IMR-90 (cell line): ENCODE results near the gene NT5C. TPM values are rescaled to one million over a fixed set of nuclear protein-coding genes. Genes with fewer than 3 reads are reported as not detected.

ENCODE experiments used
- ATAC-seq: fragments of 200-7000 bp; cut with Tn5 transposase; 2 replicates; pipeline ENCODE4 v1.9.1; 2020; ENCODE audit warnings: low read depth, mild to moderate bottlenecking, moderate library complexity
- BruUV-seq: library from RNA; stranded (reverse); fragments of 400-500 nt; replicated peaks from 2 replicates; lab custom pipeline; 2021; lab: Mats Ljungman, UMichigan
- CTCF ChIA-PET: fragments of 300-600 bp; formaldehyde crosslinking; extraction: SDS; loops from one replicate; lab custom pipeline; 2021; ENCODE audit warnings: antibody characterized with exemption; lab: Yijun Ruan, JAX
- POLR2A ChIA-PET: fragments of 300-600 bp; sonication (Branson Sonifier 250); formaldehyde crosslinking; loops from one replicate; lab custom pipeline; 2022; ENCODE audit warnings: antibody characterized with exemption; ENCODE audit not compliant: unreplicated experiment; lab: Charles Lee
- DNase-seq: peaks from one replicate; pipeline ENCODE4 v3.0.0; 2013
- H2AFZ ChIP-seq: replicated peaks from 2 replicates; pipeline ENCODE3; 2013; ENCODE audit warnings: low read length, mild to moderate bottlenecking; ENCODE audit not compliant: poor library complexity
- H2AK5ac ChIP-seq: 2 replicates; pipeline ENCODE4 v1.6.1; 2013; ENCODE audit warnings: low read depth, low read length, inconsistent platforms
- H2AK9ac ChIP-seq: replicated peaks from 2 replicates; pipeline ENCODE3; 2013; ENCODE audit warnings: mild to moderate bottlenecking, low read depth, low read length, moderate library complexity; ENCODE audit not compliant: poor library complexity
- H2BK120ac ChIP-seq: 2 replicates; pipeline ENCODE4 v1.6.1; 2013; ENCODE audit warnings: low read depth, low read length, inconsistent platforms
- H2BK15ac ChIP-seq: 3 replicates; pipeline ENCODE4 v1.6.1; 2013; ENCODE audit warnings: low read depth, low read length, inconsistent platforms
- H2BK20ac ChIP-seq: 2 replicates; pipeline ENCODE4 v1.6.1; 2013; ENCODE audit warnings: low read depth, mild to moderate bottlenecking, inconsistent platforms, low read length, moderate library complexity
- H2BK5ac ChIP-seq: 2 replicates; pipeline ENCODE4 v1.6.1; 2013; ENCODE audit warnings: mild to moderate bottlenecking, low read depth, low read length, inconsistent platforms; ENCODE audit not compliant: poor library complexity, severe bottlenecking
- H3K14ac ChIP-seq: replicated peaks from 2 replicates; pipeline ENCODE4 v1.6.1; 2013; ENCODE audit warnings: low read depth, low read length, inconsistent platforms
- H3K18ac ChIP-seq: 2 replicates; pipeline ENCODE4 v1.6.1; 2013; ENCODE audit warnings: low read depth, low read length, control low read depth
- H3K23ac ChIP-seq: 2 replicates; pipeline ENCODE4 v1.6.1; 2013; ENCODE audit warnings: low read depth, low read length, inconsistent platforms
- H3K27ac ChIP-seq: 2 replicates; pipeline ENCODE4 v1.5.1; 2013; ENCODE audit warnings: mild to moderate bottlenecking, control low read depth, low read length; ENCODE audit not compliant: insufficient read depth
- H3K27me3 ChIP-seq: 2 replicates; pipeline ENCODE4 v1.6.1; 2013; ENCODE audit warnings: low read length; ENCODE audit not compliant: control insufficient read depth, insufficient read depth
- H3K36me3 ChIP-seq: 2 replicates; pipeline ENCODE4 v1.6.1; 2013; ENCODE audit warnings: low read length, mixed read lengths; ENCODE audit not compliant: control insufficient read depth, insufficient read depth
- H3K4ac ChIP-seq: 2 replicates; pipeline ENCODE4 v1.6.1; 2013; ENCODE audit warnings: low read depth, low read length, inconsistent platforms
- H3K4me1 ChIP-seq: 2 replicates; pipeline ENCODE4 v1.6.1; 2013; ENCODE audit warnings: low read length, mixed read lengths; ENCODE audit not compliant: control insufficient read depth, insufficient read depth
- H3K4me2 ChIP-seq: 2 replicates; pipeline ENCODE4 v1.6.1; 2013; ENCODE audit warnings: low read depth, mild to moderate bottlenecking, control low read depth, low read length, moderate library complexity
- H3K4me3 ChIP-seq: 2 replicates; pipeline ENCODE4 v1.5.1; 2013; ENCODE audit warnings: low read depth, mild to moderate bottlenecking, control low read depth, low read length, moderate library complexity; ENCODE audit not compliant: insufficient read depth
- H3K56ac ChIP-seq: 2 replicates; pipeline ENCODE4 v1.6.1; 2013; ENCODE audit warnings: low read length, inconsistent platforms; ENCODE audit not compliant: insufficient read depth; ENCODE audit errors: extremely low read depth
- H3K79me1 ChIP-seq, 2 experiments: 2 replicates each; pipeline ENCODE4 v1.6.1; 2013; ENCODE audit warnings: low read length in 2 of 2, inconsistent platforms in 1 of 2, low read depth in 1 of 2
- H3K9ac ChIP-seq: 2 replicates; pipeline ENCODE4 v1.6.1; 2013; ENCODE audit warnings: low read depth, low read length, control low read depth
- H3K9me1 ChIP-seq: 2 replicates; pipeline ENCODE4 v1.6.1; 2013; ENCODE audit warnings: low read length, inconsistent platforms; ENCODE audit not compliant: insufficient read depth
- H3K9me3 ChIP-seq: 2 replicates; pipeline ENCODE4 v1.6.1; 2013; ENCODE audit warnings: low read length; ENCODE audit not compliant: control insufficient read depth, insufficient read depth
- H4K20me1 ChIP-seq: 2 replicates; pipeline ENCODE4 v1.6.1; 2013; ENCODE audit warnings: low read length, inconsistent platforms; ENCODE audit not compliant: insufficient read depth
- H4K5ac ChIP-seq: 2 replicates; pipeline ENCODE4 v1.6.1; 2013; ENCODE audit warnings: mild to moderate bottlenecking, low read depth, low read length, control low read depth
- H4K8ac ChIP-seq, 2 experiments: 2 replicates each; pipeline ENCODE4 v1.6.1; 2013; ENCODE audit warnings: low read depth in 2 of 2, low read length in 2 of 2, control low read depth in 1 of 2, inconsistent platforms in 1 of 2
- H4K91ac ChIP-seq: 2 replicates; pipeline ENCODE4 v1.6.1; 2013; ENCODE audit warnings: low read depth, low read length, inconsistent platforms; ENCODE audit not compliant: insufficient read depth
- BHLHE40 ChIP-seq: fragments of 150-350 bp; IDR thresholded peaks from 2 replicates; pipeline ENCODE4 v1.6.1; 2016; ENCODE audit warnings: mild to moderate bottlenecking, low read depth, low read length
- CEBPB ChIP-seq: IDR thresholded peaks from 2 replicates; pipeline ENCODE4 v1.6.1; 2012; ENCODE audit warnings: low read depth, low read length, improper control_type of control experiment
- CHD1 ChIP-seq: IDR thresholded peaks from 2 replicates; pipeline ENCODE4 v1.6.1; 2012; ENCODE audit warnings: low read depth, low read length, improper control_type of control experiment
- FOS ChIP-seq: fragments of 150-350 bp; IDR thresholded peaks from 2 replicates; pipeline ENCODE4 v1.6.1; 2016; ENCODE audit warnings: low read depth, low read length
- MAFK ChIP-seq: IDR thresholded peaks from 2 replicates; pipeline ENCODE4 v1.6.1; 2012; ENCODE audit warnings: low read depth, low read length, improper control_type of control experiment
- MXI1 ChIP-seq: IDR thresholded peaks from 2 replicates; pipeline ENCODE4 v1.6.1; 2012; ENCODE audit warnings: low read depth, mild to moderate bottlenecking, low read length, moderate library complexity, borderline replicate concordance
- NFE2L2 ChIP-seq: fragments of 150-350 bp; IDR thresholded peaks from 2 replicates; pipeline ENCODE4 v1.6.1; 2016; ENCODE audit warnings: low read depth, mild to moderate bottlenecking, low read length
- POLR2A ChIP-seq: IDR thresholded peaks from 2 replicates; pipeline ENCODE4 v1.6.1; 2012; ENCODE audit warnings: mild to moderate bottlenecking, low read depth, low read length
- RAD21 ChIP-seq: IDR thresholded peaks from 2 replicates; pipeline ENCODE4 v1.6.1; 2012; ENCODE audit warnings: low read length, improper control_type of control experiment
- RCOR1 ChIP-seq: IDR thresholded peaks from 2 replicates; pipeline ENCODE4 v1.6.1; 2012; ENCODE audit warnings: mild to moderate bottlenecking, low read length, improper control_type of control experiment; ENCODE audit not compliant: insufficient replicate concordance
- RFX5 ChIP-seq: IDR thresholded peaks from 2 replicates; pipeline ENCODE4 v1.8.0; 2012; ENCODE audit warnings: low read depth, mild to moderate bottlenecking, low read length, moderate library complexity
- SMC3 ChIP-seq: fragments of 150-350 bp; IDR thresholded peaks from 2 replicates; pipeline ENCODE4 v1.6.1; 2016; ENCODE audit warnings: low read depth, mild to moderate bottlenecking, antibody characterized with exemption, low read length, moderate library complexity
- WGBS, 2 experiments: methylation state at CpG; one replicate each; pipeline versions ENCODE4 v1.1.5 to v1.1.7; 2013; ENCODE audit warnings: missing lambda C conversion rate in 2 of 2; ENCODE audit not compliant: insufficient read length in 1 of 2; ENCODE audit errors: extremely low coverage in 2 of 2; 5-methylcytosine and 5-hydroxymethylcytosine counted together
- dilution Hi-C: fragments of 300-500 bp; cut with HindIII; formaldehyde crosslinking; loops from one replicate; pipeline ENCODE4 v1.14.3; 2018; ENCODE audit warnings: low sequenced_read_pairs; ENCODE audit not compliant: unreplicated experiment
- in situ Hi-C: fragments of 300-500 bp; cut with MboI; formaldehyde crosslinking; loops from 3 replicates; pipeline ENCODE4 v1.14.3; 2019; ENCODE audit warnings: low sequenced_read_pairs, inconsistent platforms, mixed read lengths
- intact Hi-C: fragments of 100-400 bp; cut with micrococcal nuclease; formaldehyde crosslinking; loops from 2 replicates; pipeline ENCODE4 v1.10.0; 2022
- polyA plus RNA-seq, 3 experiments: library from polyadenylated mRNA; depleted of rRNA; stranded (reverse); fragments of >200 nt; gene quantifications; 2 replicates each; pipeline ENCODE4 v1.2.3, GENCODE V29; 2012; ENCODE audit warnings: low replicate concordance in 1 of 3
- total RNA-seq: library from RNA; depleted of rRNA; stranded (reverse); fragments of >200 nt; gene quantifications from 2 replicates; pipeline ENCODE4 v1.2.3, GENCODE V29; 2012
- TF ChIP-seq, protein P1 (sequence below): fragments of 150-350 bp; IDR thresholded peaks from 2 replicates; pipeline ENCODE4 v1.6.1; 2016; ENCODE audit warnings: low read depth, mild to moderate bottlenecking, low read length, moderate library complexity, borderline replicate concordance
- TF ChIP-seq, protein P2 (sequence below): fragments of 150-350 bp; IDR thresholded peaks from 2 replicates; pipeline ENCODE4 v1.6.1; 2017; ENCODE audit warnings: mild to moderate bottlenecking, antibody characterized with exemption, low read length, low read depth

The NT5C gene
- total and polyA plus RNA-seq, 2 of the 4 experiments (the other 2 are of a cell fraction) = 24.0 to 44.6 TPM

GRCh38 chr17:75113798-75114551 is 17.6 kb downstream of the NT5C start (continued):
- TF ChIP-seq, protein P1, sequence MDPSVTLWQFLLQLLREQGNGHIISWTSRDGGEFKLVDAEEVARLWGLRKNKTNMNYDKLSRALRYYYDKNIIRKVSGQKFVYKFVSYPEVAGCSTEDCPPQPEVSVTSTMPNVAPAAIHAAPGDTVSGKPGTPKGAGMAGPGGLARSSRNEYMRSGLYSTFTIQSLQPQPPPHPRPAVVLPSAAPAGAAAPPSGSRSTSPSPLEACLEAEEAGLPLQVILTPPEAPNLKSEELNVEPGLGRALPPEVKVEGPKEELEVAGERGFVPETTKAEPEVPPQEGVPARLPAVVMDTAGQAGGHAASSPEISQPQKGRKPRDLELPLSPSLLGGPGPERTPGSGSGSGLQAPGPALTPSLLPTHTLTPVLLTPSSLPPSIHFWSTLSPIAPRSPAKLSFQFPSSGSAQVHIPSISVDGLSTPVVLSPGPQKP = no peak

DNA sequence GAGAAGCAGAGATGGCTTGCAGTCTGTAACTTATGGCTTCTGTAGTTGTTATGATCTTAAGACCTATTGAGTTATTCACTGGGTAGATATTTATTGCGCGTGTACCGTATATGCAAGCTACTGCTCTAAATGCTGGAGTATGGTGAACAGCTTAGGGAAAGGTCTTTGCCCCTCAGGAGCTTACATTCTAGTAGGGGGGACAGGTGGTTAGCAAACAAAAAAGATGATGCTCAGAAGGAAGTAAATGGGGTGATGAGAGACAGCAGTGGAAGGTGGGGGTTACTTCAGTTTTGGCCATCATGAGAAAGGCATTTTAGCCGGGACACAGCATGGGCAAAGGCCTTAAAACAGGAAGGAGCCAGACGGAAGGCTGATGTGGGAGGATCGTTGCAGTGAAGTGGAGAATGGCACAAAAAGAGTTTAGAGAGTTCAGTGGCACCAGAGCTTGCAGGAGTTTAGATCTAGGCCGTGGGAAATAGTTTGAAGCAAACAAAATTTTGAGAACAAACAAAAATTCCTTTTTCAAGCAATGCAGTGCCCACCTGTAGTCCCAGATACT is 19.7 kb downstream of the NT5C start:
- Histone ChIP-seq H3K9me1 (0 out of 2 replicates have a peak, but pooled peaks cover 5% of the 10 kb centered on the region), H4K5ac (no peak overlapping the region), H4K91ac (no peak overlapping the region), H3K56ac (no peak overlapping the region), H2BK15ac (no peak overlapping the region), H3K9me3 (no peaks in the 10 kb centered on the region), H3K36me3 (peaks cover 4% of the 10 kb centered on the region; the same call in 1 of the 2 replicates), H3K4me1 (peaks cover 8% of the 10 kb centered on the region; the same call in 1 of the 2 replicates), H2AFZ (no peak overlapping the region), H3K27me3 (peaks cover 2% of the 10 kb centered on the region; the same call in 1 of the 2 replicates), H3K4me2 (no peak overlapping the region), H2AK5ac (no peak overlapping the region), H3K23ac (no peak overlapping the region), H2AK9ac (no peak overlapping the region), H3K79me1 (peaks cover 23 to 43% of the 10 kb centered on the region in 2 experiments), H3K27ac (no peak overlapping the region), H4K20me1 (no peaks in the 10 kb centered on the region), H3K4me3 (no peak overlapping the region), H4K8ac (no peak overlapping the region), H2BK120ac (no peak overlapping the region), H3K14ac (no peak overlapping the region), H3K9ac (no peak overlapping the region), H3K18ac (no peak overlapping the region), H2BK5ac (no peak overlapping the region), H2BK20ac (no peak overlapping the region), H3K4ac (no peak overlapping the region)
- dilution Hi-C loops = no loop called here
- WGBS, 2 experiments = 90% methylated on average over 4 of the region's 7 CpGs; no CpG with 5 or more reads in 1 of the 2 experiments
- ChIA-PET POLR2A (no interaction called here), CTCF (no interaction called here)
- intact Hi-C loops = loop anchor here (5.0 kb wide), 2 partner anchors 50 to 125 kb away; partner anchors contain the start of gene CDR2L
- ATAC-seq (no peak), DNase-seq (no peak)
- in situ Hi-C loops = no loop called here
- no TSS peak for BruUV-seq
- TF ChIP-seq CEBPB (no peak), BHLHE40 (no peak), RAD21 (no peak), CHD1 (no peak), MAFK (no peak), RCOR1 (no peak), RFX5 (no peak), POLR2A (no peak), NFE2L2 (no peak), MXI1 (no peak), SMC3 (no peak), FOS (no peak)
- TF ChIP-seq, protein P2, sequence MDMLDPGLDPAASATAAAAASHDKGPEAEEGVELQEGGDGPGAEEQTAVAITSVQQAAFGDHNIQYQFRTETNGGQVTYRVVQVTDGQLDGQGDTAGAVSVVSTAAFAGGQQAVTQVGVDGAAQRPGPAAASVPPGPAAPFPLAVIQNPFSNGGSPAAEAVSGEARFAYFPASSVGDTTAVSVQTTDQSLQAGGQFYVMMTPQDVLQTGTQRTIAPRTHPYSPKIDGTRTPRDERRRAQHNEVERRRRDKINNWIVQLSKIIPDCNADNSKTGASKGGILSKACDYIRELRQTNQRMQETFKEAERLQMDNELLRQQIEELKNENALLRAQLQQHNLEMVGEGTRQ = no peak
